IMR-90 (cell line): ENCODE data around the gene GMPPA. TPM values are rescaled to one million over a fixed set of nuclear protein-coding genes. Genes with fewer than 3 reads are reported as not detected.

Experiments used
- ATAC-seq: fragments of 200-7000 bp; cut with Tn5 transposase; 2 replicates; pipeline ENCODE4 v1.9.1; 2020; ENCODE audit warnings: low read depth, mild to moderate bottlenecking, moderate library complexity
- BruUV-seq: library from RNA; stranded (reverse); fragments of 400-500 nt; replicated peaks from 2 replicates; lab custom pipeline; 2021; lab: Mats Ljungman, UMichigan
- CTCF ChIA-PET: fragments of 300-600 bp; formaldehyde crosslinking; extraction: SDS; loops from one replicate; lab custom pipeline; 2021; ENCODE audit warnings: antibody characterized with exemption; lab: Yijun Ruan, JAX
- POLR2A ChIA-PET: fragments of 300-600 bp; sonication (Branson Sonifier 250); formaldehyde crosslinking; loops from one replicate; lab custom pipeline; 2022; ENCODE audit warnings: antibody characterized with exemption; ENCODE audit not compliant: unreplicated experiment; lab: Charles Lee
- DNase-seq: peaks from one replicate; pipeline ENCODE4 v3.0.0; 2013
- H2AFZ ChIP-seq: replicated peaks from 2 replicates; pipeline ENCODE3; 2013; ENCODE audit warnings: low read length, mild to moderate bottlenecking; ENCODE audit not compliant: poor library complexity
- H2AK5ac ChIP-seq: 2 replicates; pipeline ENCODE4 v1.6.1; 2013; ENCODE audit warnings: low read depth, low read length, inconsistent platforms
- H2AK9ac ChIP-seq: replicated peaks from 2 replicates; pipeline ENCODE3; 2013; ENCODE audit warnings: mild to moderate bottlenecking, low read depth, low read length, moderate library complexity; ENCODE audit not compliant: poor library complexity
- H2BK120ac ChIP-seq: 2 replicates; pipeline ENCODE4 v1.6.1; 2013; ENCODE audit warnings: low read depth, low read length, inconsistent platforms
- H2BK15ac ChIP-seq: 3 replicates; pipeline ENCODE4 v1.6.1; 2013; ENCODE audit warnings: low read depth, low read length, inconsistent platforms
- H2BK20ac ChIP-seq: 2 replicates; pipeline ENCODE4 v1.6.1; 2013; ENCODE audit warnings: low read depth, mild to moderate bottlenecking, inconsistent platforms, low read length, moderate library complexity
- H2BK5ac ChIP-seq: 2 replicates; pipeline ENCODE4 v1.6.1; 2013; ENCODE audit warnings: mild to moderate bottlenecking, low read depth, low read length, inconsistent platforms; ENCODE audit not compliant: poor library complexity, severe bottlenecking
- H3K14ac ChIP-seq: replicated peaks from 2 replicates; pipeline ENCODE4 v1.6.1; 2013; ENCODE audit warnings: low read depth, low read length, inconsistent platforms
- H3K18ac ChIP-seq: 2 replicates; pipeline ENCODE4 v1.6.1; 2013; ENCODE audit warnings: low read depth, low read length, control low read depth
- H3K23ac ChIP-seq: 2 replicates; pipeline ENCODE4 v1.6.1; 2013; ENCODE audit warnings: low read depth, low read length, inconsistent platforms
- H3K27ac ChIP-seq: 2 replicates; pipeline ENCODE4 v1.5.1; 2013; ENCODE audit warnings: mild to moderate bottlenecking, control low read depth, low read length; ENCODE audit not compliant: insufficient read depth
- H3K27me3 ChIP-seq: 2 replicates; pipeline ENCODE4 v1.6.1; 2013; ENCODE audit warnings: low read length; ENCODE audit not compliant: control insufficient read depth, insufficient read depth
- H3K36me3 ChIP-seq: 2 replicates; pipeline ENCODE4 v1.6.1; 2013; ENCODE audit warnings: low read length, mixed read lengths; ENCODE audit not compliant: control insufficient read depth, insufficient read depth
- H3K4ac ChIP-seq: 2 replicates; pipeline ENCODE4 v1.6.1; 2013; ENCODE audit warnings: low read depth, low read length, inconsistent platforms
- H3K4me1 ChIP-seq: 2 replicates; pipeline ENCODE4 v1.6.1; 2013; ENCODE audit warnings: low read length, mixed read lengths; ENCODE audit not compliant: control insufficient read depth, insufficient read depth
- H3K4me2 ChIP-seq: 2 replicates; pipeline ENCODE4 v1.6.1; 2013; ENCODE audit warnings: low read depth, mild to moderate bottlenecking, control low read depth, low read length, moderate library complexity
- H3K4me3 ChIP-seq: 2 replicates; pipeline ENCODE4 v1.5.1; 2013; ENCODE audit warnings: low read depth, mild to moderate bottlenecking, control low read depth, low read length, moderate library complexity; ENCODE audit not compliant: insufficient read depth
- H3K56ac ChIP-seq: 2 replicates; pipeline ENCODE4 v1.6.1; 2013; ENCODE audit warnings: low read length, inconsistent platforms; ENCODE audit not compliant: insufficient read depth; ENCODE audit errors: extremely low read depth
- H3K79me1 ChIP-seq, 2 experiments: 2 replicates each; pipeline ENCODE4 v1.6.1; 2013; ENCODE audit warnings: low read length in 2 of 2, inconsistent platforms in 1 of 2, low read depth in 1 of 2
- H3K9ac ChIP-seq: 2 replicates; pipeline ENCODE4 v1.6.1; 2013; ENCODE audit warnings: low read depth, low read length, control low read depth
- H3K9me1 ChIP-seq: 2 replicates; pipeline ENCODE4 v1.6.1; 2013; ENCODE audit warnings: low read length, inconsistent platforms; ENCODE audit not compliant: insufficient read depth
- H3K9me3 ChIP-seq: 2 replicates; pipeline ENCODE4 v1.6.1; 2013; ENCODE audit warnings: low read length; ENCODE audit not compliant: control insufficient read depth, insufficient read depth
- H4K20me1 ChIP-seq: 2 replicates; pipeline ENCODE4 v1.6.1; 2013; ENCODE audit warnings: low read length, inconsistent platforms; ENCODE audit not compliant: insufficient read depth
- H4K5ac ChIP-seq: 2 replicates; pipeline ENCODE4 v1.6.1; 2013; ENCODE audit warnings: mild to moderate bottlenecking, low read depth, low read length, control low read depth
- H4K8ac ChIP-seq, 2 experiments: 2 replicates each; pipeline ENCODE4 v1.6.1; 2013; ENCODE audit warnings: low read depth in 2 of 2, low read length in 2 of 2, control low read depth in 1 of 2, inconsistent platforms in 1 of 2
- H4K91ac ChIP-seq: 2 replicates; pipeline ENCODE4 v1.6.1; 2013; ENCODE audit warnings: low read depth, low read length, inconsistent platforms; ENCODE audit not compliant: insufficient read depth
- CTCF ChIP-seq: conservative IDR thresholded peaks from 2 replicates; pipeline ENCODE4 v1.5.1; 2012; ENCODE audit warnings: mild to moderate bottlenecking, low read depth, low read length, improper control_type of control experiment
- MXI1 ChIP-seq: IDR thresholded peaks from 2 replicates; pipeline ENCODE4 v1.6.1; 2012; ENCODE audit warnings: low read depth, mild to moderate bottlenecking, low read length, moderate library complexity, borderline replicate concordance
- RAD21 ChIP-seq: IDR thresholded peaks from 2 replicates; pipeline ENCODE4 v1.6.1; 2012; ENCODE audit warnings: low read length, improper control_type of control experiment
- SMC3 ChIP-seq: fragments of 150-350 bp; IDR thresholded peaks from 2 replicates; pipeline ENCODE4 v1.6.1; 2016; ENCODE audit warnings: low read depth, mild to moderate bottlenecking, antibody characterized with exemption, low read length, moderate library complexity
- WGBS, 2 experiments: methylation state at CpG; one replicate each; pipeline versions ENCODE4 v1.1.5 to v1.1.7; 2013; ENCODE audit warnings: missing lambda C conversion rate in 2 of 2; ENCODE audit not compliant: insufficient read length in 1 of 2; ENCODE audit errors: extremely low coverage in 2 of 2; 5-methylcytosine and 5-hydroxymethylcytosine counted together
- dilution Hi-C: fragments of 300-500 bp; cut with HindIII; formaldehyde crosslinking; loops from one replicate; pipeline ENCODE4 v1.14.3; 2018; ENCODE audit warnings: low sequenced_read_pairs; ENCODE audit not compliant: unreplicated experiment
- in situ Hi-C: fragments of 300-500 bp; cut with MboI; formaldehyde crosslinking; loops from 3 replicates; pipeline ENCODE4 v1.14.3; 2019; ENCODE audit warnings: low sequenced_read_pairs, inconsistent platforms, mixed read lengths
- intact Hi-C: fragments of 100-400 bp; cut with micrococcal nuclease; formaldehyde crosslinking; loops from 2 replicates; pipeline ENCODE4 v1.10.0; 2022
- polyA plus RNA-seq, 3 experiments: library from polyadenylated mRNA; depleted of rRNA; stranded (reverse); fragments of >200 nt; gene quantifications; 2 replicates each; pipeline ENCODE4 v1.2.3, GENCODE V29; 2012; ENCODE audit warnings: low replicate concordance in 1 of 3
- total RNA-seq: library from RNA; depleted of rRNA; stranded (reverse); fragments of >200 nt; gene quantifications from 2 replicates; pipeline ENCODE4 v1.2.3, GENCODE V29; 2012

GMPPA gene
- total and polyA plus RNA-seq, 2 of the 4 experiments (the other 2 are of a cell fraction): 103 to 134 TPM

GRCh38 chr2:219475697-219476651 is 22.7 kb upstream of the GMPPA start:
- H2AFZ ChIP-seq: peak overlapping the region; percentile 71
- POLR2A ChIA-PET: no interaction called here
- intact Hi-C loops: loop anchor here (1.0 kb wide), 1 partner anchor 54 kb away; no protein-coding TSS in a partner anchor
- no peak overlapping the region for H3K14ac ChIP-seq
- H3K79me1 ChIP-seq: no peaks in the 10 kb centered on the region
- CTCF ChIA-PET: interaction anchor here (0.6 to 1.8 kb wide), 7 partner anchors 8 to 73 kb away, joined by 3 to 7 read pairs (median 3); no protein-coding TSS in a partner anchor
- peak; percentile 45 for DNase-seq
- no peak overlapping the region for H3K4me3 ChIP-seq
- no peak overlapping the region for H3K18ac ChIP-seq
- H2BK15ac ChIP-seq: no peak overlapping the region
- in situ Hi-C loops: no loop called here
- H2BK20ac ChIP-seq: no peak overlapping the region
- no peaks in the 10 kb centered on the region for H3K9me1 ChIP-seq
- no CpG with 5 or more reads among the region's 14 CpGs for WGBS, 2 experiments
- H3K56ac ChIP-seq: no peak overlapping the region
- H3K27me3 ChIP-seq: no peaks in the 10 kb centered on the region
- no peak overlapping the region; the same call in 1 of the 2 replicates for H3K4ac ChIP-seq
- H3K23ac ChIP-seq: no peak overlapping the region
- H3K9ac ChIP-seq: no peak overlapping the region
- no peak overlapping the region for H4K91ac ChIP-seq
- no peak overlapping the region for H2AK5ac ChIP-seq
- no peaks in the 10 kb centered on the region; the same call in 1 of the 2 replicates for H4K20me1 ChIP-seq
- no peak overlapping the region for H4K5ac ChIP-seq
- no peak overlapping the region for H3K27ac ChIP-seq
- no peak overlapping the region for H4K8ac ChIP-seq
- H3K4me2 ChIP-seq: no peak overlapping the region
- peaks cover 3% of the 10 kb centered on the region; the same call in 1 of the 2 replicates for H3K4me1 ChIP-seq
- peak overlapping the region; percentile 47 for H2AK9ac ChIP-seq
- no TSS peak for BruUV-seq
- H2BK5ac ChIP-seq: no peak overlapping the region
- dilution Hi-C loops: no loop called here
- peak; percentile 78 for TF ChIP-seq SMC3
- no peak for TF ChIP-seq MXI1
- TF ChIP-seq CTCF: peak; percentile 80
- TF ChIP-seq RAD21: peak; percentile 79
- peaks cover 51% of the 10 kb centered on the region for H3K36me3 ChIP-seq
- peak; percentile 83 for ATAC-seq
- no peaks in the 10 kb centered on the region for H3K9me3 ChIP-seq
- no peak overlapping the region for H2BK120ac ChIP-seq
